ENCODE data around the gene SUGCT. TPM values are rescaled to one million over a fixed set of nuclear protein-coding genes. Genes with fewer than 3 reads are reported as not detected.

The SUGCT gene
- total RNA-seq, 1 donor from 2014 or later = 1.0 TPM

GRCh38 chr7:40859076-40859475 lies 724.3 kb downstream of the SUGCT start:
- DNase-seq (ENCODE audit: low read depth in 2 of 2) = no peak

GRCh38 chr7:40859965-40860543 lies 725.2 kb downstream of the SUGCT start:
- no peak for DNase-seq (ENCODE audit: low read depth in 2 of 2)

GRCh38 chr7:40865441-40866233 lies 730.8 kb downstream of the SUGCT start:
- DNase-seq (ENCODE audit: low read depth in 2 of 2) = no peak

- DNase-seq (ENCODE audit: low read depth in 2 of 2) = peak in 1 of 2 donors; percentile 1
Observed at GRCh38 chr7:40866601-40867000, 731.8 kb downstream of the SUGCT start.

- no peak for DNase-seq (ENCODE audit: low read depth in 2 of 2)
Observed at GRCh38 chr7:40870108-40870507, 735.3 kb downstream of the SUGCT start.

GRCh38 chr7:40873248-40873647 lies 738.4 kb downstream of the SUGCT start:
- no peak for DNase-seq (ENCODE audit: low read depth in 2 of 2)

- no peak for DNase-seq (ENCODE audit: low read depth in 2 of 2)
Observed at GRCh38 chr7:40874756-40875155, 740.0 kb downstream of the SUGCT start.

- no peak for DNase-seq (ENCODE audit: low read depth in 2 of 2)
Observed at GRCh38 chr7:40876601-40877000, 741.8 kb downstream of the SUGCT start.

GRCh38 chr7:40879941-40880543 lies 745.2 kb downstream of the SUGCT start:
- DNase-seq (ENCODE audit: low read depth in 2 of 2) = peak in 1 of 2 donors; percentile 17

GRCh38 chr7:40880581-40880980 lies 745.8 kb downstream of the SUGCT start:
- peak in 1 of 2 donors; percentile 25 for DNase-seq (ENCODE audit: low read depth in 2 of 2)

GRCh38 chr7:40881405-40881926 lies 746.7 kb downstream of the SUGCT start:
- DNase-seq (ENCODE audit: low read depth in 2 of 2) = no peak

GRCh38 chr7:40882071-40882658 lies 747.4 kb downstream of the SUGCT start:
- no peak for DNase-seq (ENCODE audit: low read depth in 2 of 2)

- no peak for DNase-seq (ENCODE audit: low read depth in 2 of 2)
Observed at GRCh38 chr7:40883826-40884225, 749.0 kb downstream of the SUGCT start.

GRCh38 chr7:40884241-40884640 lies 749.4 kb downstream of the SUGCT start:
- DNase-seq (ENCODE audit: low read depth in 2 of 2) = no peak

- peak in 1 of 2 donors; percentile 12 for DNase-seq (ENCODE audit: low read depth in 2 of 2)
Observed at GRCh38 chr7:40885503-40885902, 750.7 kb downstream of the SUGCT start.

GRCh38 chr7:40887099-40887498 lies 752.3 kb downstream of the SUGCT start:
- no peak for DNase-seq (ENCODE audit: low read depth in 2 of 2)

- DNase-seq (ENCODE audit: low read depth in 2 of 2) = no peak
Observed at GRCh38 chr7:40888499-40888898, 753.7 kb downstream of the SUGCT start.

GRCh38 chr7:40889099-40889498 lies 754.3 kb downstream of the SUGCT start:
- DNase-seq (ENCODE audit: low read depth in 2 of 2) = no peak

- no peak for DNase-seq (ENCODE audit: low read depth in 2 of 2)
Observed at GRCh38 chr7:40889539-40889938, 754.7 kb downstream of the SUGCT start.

- DNase-seq (ENCODE audit: low read depth in 2 of 2) = no peak
Observed at GRCh38 chr7:40890088-40890692, 755.4 kb downstream of the SUGCT start.

- no peak for DNase-seq (ENCODE audit: low read depth in 2 of 2)
Observed at GRCh38 chr7:40891232-40891631, 756.4 kb downstream of the SUGCT start.

- no peak for DNase-seq (ENCODE audit: low read depth in 2 of 2)
Observed at GRCh38 chr7:40899151-40899550, 764.3 kb downstream of the SUGCT start.
